Occipital lobe (tissue), 3 donors: ENCODE data around the gene MTFR1L. TPM values are rescaled to one million over a fixed set of nuclear protein-coding genes. Genes with fewer than 3 reads are reported as not detected.

Experiments
- DNase-seq: peaks from one replicate; lab custom pipeline; 2025; lab: John Stamatoyannopoulos, UW
- small RNA-seq: library from RNA; depleted of rRNA; stranded (forward); fragments of <200 nt; gene quantifications from one replicate; pipeline ENCODE3, GENCODE V24; 2014
- total RNA-seq: library from RNA; depleted of rRNA; stranded (reverse); fragments of >200 nt; gene quantifications from one replicate; pipeline ENCODE4 v1.2.3, GENCODE V29; 2014

The MTFR1L gene
- total RNA-seq, 1 donor from 2014 or later, result 32.8 TPM

GRCh38 chr1:25877155-25877554 is 57.4 kb downstream of the MTFR1L start:
- no peak for DNase-seq

- no peak for DNase-seq
Observed at GRCh38 chr1:25878690-25879089, 58.9 kb downstream of the MTFR1L start.

GRCh38 chr1:25879675-25880074 is 59.9 kb downstream of the MTFR1L start:
- no peak for DNase-seq

- no peak for DNase-seq
Observed at GRCh38 chr1:25880518-25880917, 60.8 kb downstream of the MTFR1L start.

- DNase-seq, result no peak
Observed at GRCh38 chr1:25881266-25881665, 61.5 kb downstream of the MTFR1L start.

Small RNA genes within 50 kb of the gene (small RNA-seq; reads per million reads assigned to genes)
- not detected for gene RF00019

Other genes with a start within 250 kb of the MTFR1L start
- gene MAN1C1, start 203.2 kb upstream of the MTFR1L start, total RNA-seq, result 8.6 TPM
- 10.3 TPM for gene SELENON, start 19.8 kb upstream of the MTFR1L start, total RNA-seq
- gene AUNIP, start 39.5 kb downstream of the MTFR1L start, total RNA-seq, result 1.7 TPM
- gene PAQR7, start 55.8 kb downstream of the MTFR1L start, total RNA-seq, result 8.1 TPM
- gene STMN1, start 86.5 kb downstream of the MTFR1L start, total RNA-seq, result 706 TPM
- gene PAFAH2, start 178.1 kb downstream of the MTFR1L start, total RNA-seq, result 1.9 TPM
- 2.3 TPM for gene EXTL1, start 201.8 kb downstream of the MTFR1L start, total RNA-seq
- gene SLC30A2, start 226.2 kb downstream of the MTFR1L start, total RNA-seq, result not detected
- gene TRIM63, start 247.7 kb downstream of the MTFR1L start, total RNA-seq, result 0.16 TPM